ENCODE measurements around the gene SIL1.

DNA sequence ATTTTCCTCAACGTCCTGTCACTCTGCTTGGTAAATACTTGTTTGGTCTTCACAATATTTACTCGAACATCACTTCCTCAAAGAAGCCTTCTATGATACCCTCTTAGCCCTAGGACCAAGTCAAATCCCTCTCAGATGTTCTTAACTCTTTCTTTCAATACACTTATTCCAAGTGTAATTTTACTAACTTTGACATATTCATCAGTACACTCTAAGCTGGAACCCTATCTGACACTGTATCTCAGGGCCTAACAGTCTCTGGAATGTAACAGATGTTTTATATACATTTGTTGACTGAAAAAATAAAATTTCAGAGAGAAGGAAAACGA lies 19.6 kb downstream of the SIL1 start:
- TF ChIP-seq, protein P1, sequence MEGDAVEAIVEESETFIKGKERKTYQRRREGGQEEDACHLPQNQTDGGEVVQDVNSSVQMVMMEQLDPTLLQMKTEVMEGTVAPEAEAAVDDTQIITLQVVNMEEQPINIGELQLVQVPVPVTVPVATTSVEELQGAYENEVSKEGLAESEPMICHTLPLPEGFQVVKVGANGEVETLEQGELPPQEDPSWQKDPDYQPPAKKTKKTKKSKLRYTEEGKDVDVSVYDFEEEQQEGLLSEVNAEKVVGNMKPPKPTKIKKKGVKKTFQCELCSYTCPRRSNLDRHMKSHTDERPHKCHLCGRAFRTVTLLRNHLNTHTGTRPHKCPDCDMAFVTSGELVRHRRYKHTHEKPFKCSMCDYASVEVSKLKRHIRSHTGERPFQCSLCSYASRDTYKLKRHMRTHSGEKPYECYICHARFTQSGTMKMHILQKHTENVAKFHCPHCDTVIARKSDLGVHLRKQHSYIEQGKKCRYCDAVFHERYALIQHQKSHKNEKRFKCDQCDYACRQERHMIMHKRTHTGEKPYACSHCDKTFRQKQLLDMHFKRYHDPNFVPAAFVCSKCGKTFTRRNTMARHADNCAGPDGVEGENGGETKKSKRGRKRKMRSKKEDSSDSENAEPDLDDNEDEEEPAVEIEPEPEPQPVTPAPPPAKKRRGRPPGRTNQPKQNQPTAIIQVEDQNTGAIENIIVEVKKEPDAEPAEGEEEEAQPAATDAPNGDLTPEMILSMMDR (optimal IDR thresholded peaks at IDR 0.05 in 1 of 3, IDR thresholded peaks at IDR 0.05 in 1 of 3, conservative IDR thresholded peaks at IDR 0.05 in 1 of 3; ENCODE audit: extremely low read depth in 1 of 3, insufficient read depth in 2 of 3, low read length in 3 of 3), result no peak
- TF ChIP-seq EZH2 (IDR thresholded peaks at IDR 0.05; ENCODE audit: low read length), result no peak
